NT2/D1 (cell line): Measurements from ENCODE around the gene SLC12A8.

Experiments
- SUZ12 ChIP-seq: IDR thresholded peaks from 2 replicates; pipeline ENCODE4 v1.6.1; 2011; ENCODE audit not compliant: insufficient read length, insufficient read depth; ENCODE audit errors: extremely low read depth
- YY1 ChIP-seq: IDR thresholded peaks from 2 replicates; pipeline ENCODE4 v1.6.1; 2011; ENCODE audit not compliant: insufficient read length, insufficient read depth
- ZNF274 ChIP-seq: IDR thresholded peaks from 2 replicates; pipeline ENCODE4 v1.6.1; 2011; ENCODE audit warnings: mild to moderate bottlenecking, low read depth, low read length

DNA sequence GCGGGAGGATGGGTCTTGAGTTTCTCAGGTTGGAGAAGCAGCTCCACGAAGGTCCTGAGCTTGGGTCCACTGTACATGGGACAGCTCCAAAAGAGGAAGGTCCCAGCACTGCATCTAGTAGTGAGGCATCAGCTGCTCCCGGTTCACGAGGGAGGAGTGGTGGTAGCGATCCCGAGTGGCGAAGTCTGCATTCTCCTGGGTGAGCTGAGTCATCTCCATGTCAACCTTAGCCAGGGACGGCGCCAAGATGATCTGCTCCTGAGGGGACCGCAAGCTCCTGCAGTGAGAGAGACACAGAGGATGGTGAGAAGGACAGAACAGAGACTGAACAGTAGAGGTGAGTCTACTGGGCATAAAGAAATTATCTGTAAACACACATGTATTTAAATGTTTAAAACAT lies 128.8 kb downstream of the SLC12A8 start:
- no peak for TF ChIP-seq ZNF274
- TF ChIP-seq YY1: no peak
- no peak for TF ChIP-seq SUZ12
